Activated CD4-positive, alpha-beta T cell treated with anti-CD3 and anti-CD28 coated beads for 4 hours (primary cell): ENCODE measurements around the gene KCND3.

Experiments
- DNase-seq, 2 donors: peaks; one replicate each; pipeline ENCODE4 v3.0.0-alpha.2; 2020

The KCND3 gene

GRCh38 chr1:111738133-111738435 lies 251.4 kb downstream of the KCND3 start:
- no peak for DNase-seq

GRCh38 chr1:111737216-111738132 lies 252.0 kb downstream of the KCND3 start:
- no peak for DNase-seq

GRCh38 chr1:111736548-111737215 lies 252.8 kb downstream of the KCND3 start:
- DNase-seq, result no peak

GRCh38 chr1:111735858-111736544 lies 253.5 kb downstream of the KCND3 start:
- DNase-seq, result no peak

GRCh38 chr1:111735321-111735720 lies 254.1 kb downstream of the KCND3 start:
- no peak for DNase-seq

DNA sequence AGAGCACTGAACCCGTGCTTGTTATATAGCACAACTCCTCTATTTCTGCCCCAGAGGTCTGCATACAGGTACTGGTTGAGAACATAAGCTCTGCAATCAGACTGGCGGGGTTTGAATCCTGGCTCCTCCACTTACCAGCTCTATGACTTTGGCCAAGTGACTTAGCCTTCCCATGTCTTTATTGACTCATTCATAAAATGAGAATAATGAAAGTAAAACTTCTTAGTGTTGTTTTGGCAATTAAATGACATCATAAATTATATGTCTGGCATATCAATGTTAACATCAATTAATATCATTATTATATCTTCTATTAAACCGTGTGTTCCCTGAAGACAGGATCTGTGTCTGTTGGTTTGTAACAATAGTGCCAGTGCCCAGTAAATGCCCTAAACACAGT lies 254.6 kb downstream of the KCND3 start:
- no peak for DNase-seq

DNA sequence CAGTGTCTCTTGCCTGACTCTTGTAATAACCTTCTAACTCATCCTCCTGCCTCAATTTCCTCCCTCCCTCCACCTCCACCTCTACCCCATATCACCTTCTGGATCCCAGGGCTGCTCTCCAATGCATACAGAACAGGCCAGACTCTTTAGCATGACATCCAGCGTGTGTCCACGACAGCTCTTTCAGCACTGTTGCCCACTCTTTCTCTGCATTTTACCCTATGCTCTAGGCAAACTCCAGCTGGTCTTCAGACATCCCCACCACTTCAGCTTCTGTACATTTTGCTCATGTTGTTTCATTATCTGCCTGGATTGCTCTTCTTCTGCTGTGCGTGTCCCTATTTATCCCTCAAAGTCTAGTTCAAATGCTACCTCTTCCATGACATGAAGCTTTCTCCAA lies 255.0 kb downstream of the KCND3 start:
- no peak for DNase-seq

- no peak for DNase-seq
These were observed 255.5 kb downstream of the KCND3 start for GRCh38 chr1:111733992-111734341.

DNA sequence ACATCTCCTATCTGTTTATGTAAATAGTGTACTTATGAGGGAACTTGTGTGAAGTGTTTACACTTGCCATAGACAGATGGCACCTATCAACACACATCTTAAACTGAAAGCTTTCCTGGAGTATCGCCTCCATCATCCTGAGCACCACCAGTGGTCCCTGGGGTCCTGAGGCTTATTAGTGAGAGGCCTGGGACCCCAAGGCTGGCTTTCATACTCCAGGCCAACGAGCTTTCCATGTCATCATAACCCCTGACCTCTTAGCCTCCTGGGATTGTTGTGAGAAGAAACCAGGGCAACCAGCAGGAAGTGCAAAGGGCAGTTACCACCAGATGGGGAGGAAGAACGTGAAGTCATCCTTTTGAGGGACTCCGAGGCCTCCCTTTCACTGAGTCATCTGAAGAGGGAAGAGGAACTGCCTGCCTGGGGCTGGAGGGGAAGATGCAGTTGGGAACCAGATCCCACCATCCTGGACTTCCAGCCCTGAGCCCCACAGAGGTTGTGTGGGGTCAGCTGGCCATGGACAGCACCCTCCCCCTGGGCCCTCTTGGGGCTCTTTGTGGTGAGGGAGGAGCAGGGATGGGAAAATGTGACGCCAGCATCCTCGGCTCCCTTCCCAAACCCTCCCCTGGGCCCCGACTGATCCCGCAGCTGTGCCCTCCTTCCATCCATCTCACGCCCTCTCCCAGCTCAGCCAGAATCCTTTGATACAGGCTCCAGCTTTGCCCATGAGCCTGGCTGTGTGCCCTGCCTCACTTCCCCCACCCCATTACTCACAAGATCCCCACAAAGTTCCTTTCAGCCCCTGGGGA lies 256.1 kb downstream of the KCND3 start:
- DNase-seq, result no peak

- DNase-seq, result no peak
These were observed 256.8 kb downstream of the KCND3 start for GRCh38 chr1:111732718-111733117.

DNA sequence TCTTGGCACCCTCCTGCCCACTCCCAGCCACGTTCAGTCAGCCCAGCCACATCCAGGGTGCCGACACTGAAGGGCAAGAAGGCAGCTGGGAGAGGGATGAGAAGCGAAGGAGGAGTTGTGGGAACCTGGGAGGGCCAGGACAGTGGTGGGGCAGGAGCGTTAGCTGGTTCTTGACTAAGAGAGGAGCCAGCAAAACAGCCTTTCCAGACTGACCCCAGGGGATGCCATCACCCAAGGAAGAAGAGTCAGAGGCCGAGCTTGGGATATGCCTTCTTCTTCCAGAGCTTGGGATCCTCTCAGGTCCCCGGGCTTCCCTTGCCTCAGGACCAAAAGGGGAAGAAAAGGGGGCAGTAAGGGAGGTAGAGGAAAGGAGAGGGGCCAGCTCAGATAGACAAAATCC lies 257.5 kb downstream of the KCND3 start:
- no peak for DNase-seq

GRCh38 chr1:111730706-111731105 lies 258.8 kb downstream of the KCND3 start:
- no peak for DNase-seq

DNA sequence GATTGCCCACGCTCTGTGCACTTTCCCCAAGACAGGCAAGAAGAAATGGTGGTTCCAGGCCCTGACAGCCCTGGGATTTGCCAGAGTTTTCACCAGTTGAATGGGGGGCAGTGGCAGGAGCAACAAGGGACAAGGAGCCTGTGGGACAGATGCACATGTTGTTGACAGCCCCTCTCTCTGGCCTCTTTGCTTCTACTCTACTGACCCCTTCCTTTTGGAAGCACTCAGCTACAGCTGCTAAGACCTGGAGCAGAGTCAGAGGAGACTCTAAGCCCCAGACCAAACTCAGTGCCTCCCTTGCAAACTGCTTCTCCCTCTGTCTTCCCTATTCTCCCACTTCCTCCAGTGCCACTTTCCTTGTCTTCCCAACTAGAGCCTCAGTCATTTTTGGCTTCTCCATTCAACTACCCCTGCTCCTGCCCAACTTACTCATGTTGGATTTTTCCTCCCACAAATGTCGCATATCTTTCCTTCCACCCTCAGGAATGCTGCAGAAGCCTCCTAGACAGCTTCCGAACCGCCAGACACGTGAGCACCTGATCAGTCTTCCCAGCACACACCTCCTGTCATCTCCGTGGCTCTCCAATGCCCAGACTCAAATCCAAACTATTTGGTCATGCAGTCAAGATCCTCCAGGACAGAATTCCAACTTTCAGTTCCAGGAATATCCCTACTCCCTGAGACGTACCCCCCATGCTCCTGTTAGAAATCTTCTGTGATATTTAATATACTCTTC lies 259.4 kb downstream of the KCND3 start:
- no peak for DNase-seq

GRCh38 chr1:111729271-111729921 lies 260.1 kb downstream of the KCND3 start:
- DNase-seq, result no peak

DNA sequence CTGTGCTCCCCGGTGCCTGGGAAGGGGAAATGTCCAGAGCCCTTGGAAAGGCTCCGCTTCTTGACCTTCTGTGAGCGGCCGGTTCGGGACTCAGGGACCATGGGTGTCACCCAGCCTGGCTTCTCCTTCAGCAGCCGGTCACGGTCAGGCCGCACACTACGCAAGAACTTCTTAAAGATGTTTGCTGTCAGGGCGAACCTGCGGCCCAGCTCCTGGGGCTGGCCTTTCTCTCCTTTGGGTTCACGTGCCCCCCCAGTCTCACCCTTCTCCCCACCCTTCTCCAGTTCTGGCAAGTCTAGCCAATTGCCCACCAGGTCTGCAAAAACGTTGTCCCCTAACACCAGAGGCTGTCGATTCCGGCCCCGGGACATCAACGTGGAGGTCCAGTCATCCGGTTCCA lies 262.4 kb downstream of the KCND3 start:
- DNase-seq, result no peak

- DNase-seq, result no peak
These were observed 264.3 kb downstream of the KCND3 start for GRCh38 chr1:111725192-111725591.

DNA sequence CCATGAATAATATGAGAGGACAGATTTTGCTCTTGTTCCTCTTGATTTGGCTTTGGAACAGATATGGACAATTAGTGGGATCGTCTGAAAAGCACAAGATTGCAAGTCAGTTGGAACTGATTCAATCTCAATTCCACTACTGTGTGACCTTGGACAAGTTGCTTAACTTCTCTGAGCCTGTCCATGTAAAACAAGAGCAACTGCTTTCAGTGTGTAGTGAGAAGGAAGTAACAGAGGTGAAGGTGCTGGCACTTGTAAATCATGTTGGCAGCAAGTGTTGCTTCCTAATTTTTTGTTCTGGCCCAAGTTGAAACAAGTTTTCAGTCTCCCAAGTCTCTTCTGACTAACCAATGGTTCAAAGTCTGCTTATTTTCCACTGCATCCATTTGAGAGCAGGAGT lies 265.6 kb downstream of the KCND3 start:
- no peak for DNase-seq

- DNase-seq, result no peak
These were observed 266.2 kb downstream of the KCND3 start for GRCh38 chr1:111723091-111723806.

DNA sequence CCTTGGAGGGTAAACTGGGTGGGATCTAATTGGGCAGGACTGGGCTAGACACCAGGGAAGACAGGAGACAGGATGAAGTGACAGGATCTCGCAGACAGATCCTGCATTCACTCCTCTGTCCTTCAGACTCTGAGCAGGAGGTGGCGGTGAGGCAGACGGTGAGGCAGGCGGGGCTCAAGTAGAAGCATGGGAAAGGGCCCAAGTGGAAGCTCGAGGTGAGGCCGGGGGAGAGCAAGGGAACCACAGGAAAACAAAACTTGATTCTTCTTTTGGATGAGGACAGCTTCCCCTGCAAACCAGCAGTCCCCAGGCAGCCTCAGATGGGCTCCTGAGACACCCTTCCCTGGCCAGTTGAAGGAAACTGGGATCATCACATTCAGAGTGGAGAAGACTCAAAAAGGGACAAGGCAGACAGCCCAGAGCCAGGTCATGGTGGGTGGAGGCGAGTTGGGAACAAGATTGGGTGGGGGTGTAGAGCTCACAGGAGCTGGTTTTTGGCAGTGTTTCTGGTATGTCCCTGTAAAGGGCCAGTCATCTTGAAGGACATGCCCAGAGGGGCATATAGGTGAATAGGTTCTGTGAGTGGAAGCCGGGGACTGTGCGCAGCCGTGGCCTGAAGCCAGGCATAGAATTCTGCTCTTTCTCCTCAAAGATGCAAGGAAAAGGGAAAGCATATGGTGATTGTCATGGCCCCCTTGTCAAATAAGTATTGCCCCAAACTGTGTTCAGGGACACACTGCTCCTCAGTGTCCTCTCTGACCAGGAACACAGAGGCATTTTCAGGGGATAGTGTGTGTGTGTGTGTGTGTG lies 268.3 kb downstream of the KCND3 start:
- no peak for DNase-seq
